Middle frontal gyrus (tissue), 1 donor: ENCODE results near the gene RTN4IP1.
"Not testable (repeated sequence)": the region's sequence is repeated elsewhere in the genome, so short reads cannot be mapped to it uniquely, and the experiment has no call there.

ENCODE experiments used
- DNase-seq: peaks from one replicate; pipeline ENCODE4 v3.0.0-alpha.2; 2015; ENCODE audit warnings: low spot score; ENCODE audit errors: extremely low spot score

RTN4IP1 gene

DNA sequence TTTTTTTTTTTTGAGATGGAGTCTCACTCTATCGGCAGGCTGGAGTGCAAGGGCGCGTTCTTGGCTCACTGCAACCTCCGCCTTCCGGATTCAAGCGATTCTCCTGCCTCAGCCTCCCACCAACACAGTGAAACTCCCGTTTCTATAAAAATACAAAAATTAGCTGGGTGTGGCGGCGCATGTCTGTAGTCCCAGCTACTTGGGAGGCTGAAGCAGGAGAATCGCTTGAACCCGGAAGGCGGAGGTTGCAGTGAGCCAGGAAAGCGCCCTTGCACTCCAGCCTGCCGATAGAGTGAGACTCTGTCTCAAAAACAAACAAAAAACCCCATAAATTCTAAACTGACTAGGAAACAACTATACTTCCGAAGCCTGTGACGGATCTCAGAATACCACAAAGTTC lies 1.5 kb downstream of the RTN4IP1 start:
- not testable (repeated sequence) for DNase-seq

DNA sequence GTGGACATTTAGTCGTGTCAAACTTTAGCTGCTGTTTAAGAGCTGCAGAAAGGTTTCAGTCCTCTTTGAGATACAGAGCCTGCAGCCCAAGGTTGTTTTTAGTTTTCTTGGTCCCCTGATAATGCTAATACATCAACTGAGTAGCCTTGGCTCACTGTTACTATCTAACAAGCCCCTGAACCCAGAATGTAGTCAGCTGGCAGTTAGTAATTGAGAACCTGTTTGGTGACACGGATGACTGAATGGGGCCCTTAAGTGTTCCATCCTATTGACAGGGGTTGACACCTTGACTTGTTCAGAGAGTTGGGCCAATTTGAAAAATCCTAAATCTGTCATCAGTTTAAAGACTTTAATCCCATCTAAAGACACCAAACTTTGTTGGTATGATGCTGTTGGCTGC lies 2.8 kb downstream of the RTN4IP1 start:
- DNase-seq = no peak

DNA sequence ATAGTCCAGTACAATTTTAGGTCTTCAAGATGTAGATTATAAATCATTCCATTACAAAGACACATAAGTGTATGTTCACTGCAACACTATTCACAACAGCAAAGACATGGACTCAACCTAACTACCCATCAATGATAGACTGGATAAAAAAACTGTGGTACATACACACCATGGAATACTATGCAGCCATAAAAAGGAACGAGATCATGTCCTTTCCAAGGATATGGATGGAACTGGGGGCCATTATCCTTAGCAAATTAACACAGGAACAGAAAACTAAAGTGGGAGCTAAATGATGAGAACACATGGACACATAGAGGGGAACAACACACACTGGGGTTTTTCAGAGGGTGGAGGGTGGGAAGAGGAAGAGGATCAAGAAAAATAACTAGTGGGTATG lies 6.3 kb downstream of the RTN4IP1 start:
- DNase-seq = no peak

DNA sequence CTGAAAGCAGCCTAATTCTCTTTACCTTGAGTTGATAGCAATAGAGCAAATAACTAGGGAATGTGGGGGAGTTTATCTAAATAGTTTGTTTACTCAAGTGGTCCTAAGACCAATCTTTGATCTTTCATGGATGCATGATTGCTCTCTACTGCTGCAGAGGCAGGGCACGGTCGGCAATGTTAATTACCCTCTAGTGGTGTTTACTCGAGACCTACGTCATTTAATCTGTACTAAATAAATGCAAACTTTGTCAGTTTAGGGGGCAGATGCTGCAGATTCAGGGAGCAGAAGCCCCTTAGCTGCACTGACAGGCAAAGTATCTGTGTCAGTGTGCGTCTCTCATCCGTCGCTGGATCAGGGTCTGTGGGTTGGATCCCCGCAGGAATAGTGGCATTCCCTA lies 6.9 kb downstream of the RTN4IP1 start:
- no peak for DNase-seq

DNA sequence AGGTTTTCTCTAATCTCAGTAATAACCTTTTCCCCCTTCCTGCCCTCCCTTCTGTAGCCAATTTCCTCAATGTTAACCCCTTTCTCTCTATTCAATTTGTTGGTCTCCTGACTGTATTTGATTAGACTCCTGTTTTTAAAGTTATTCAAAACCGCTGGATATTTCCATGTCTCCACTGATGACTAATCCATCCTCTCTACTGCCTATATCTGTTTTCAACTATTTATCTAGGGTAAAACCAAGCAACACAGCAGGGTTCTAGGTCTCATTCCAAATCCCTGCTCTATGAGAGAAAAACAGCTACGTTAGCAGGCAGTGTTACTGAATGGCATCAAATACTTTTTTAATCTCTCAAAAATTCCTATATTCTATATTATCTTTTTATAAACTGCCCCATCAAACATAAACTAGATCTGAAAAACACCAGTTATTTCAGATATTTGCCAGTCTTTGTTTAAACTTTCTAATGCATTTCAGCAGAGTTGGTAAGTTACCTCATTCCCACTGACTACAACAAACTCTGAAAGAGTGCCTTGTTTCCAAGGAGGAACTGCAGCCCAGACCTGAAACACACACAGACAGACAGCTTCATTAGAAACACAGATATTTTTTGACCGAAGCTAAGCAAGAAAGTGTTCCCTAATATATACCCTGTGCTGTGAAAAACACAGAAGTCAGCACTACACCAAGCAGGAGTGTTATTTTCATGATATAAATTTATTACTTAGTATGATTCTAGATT lies 8.2 kb downstream of the RTN4IP1 start:
- no peak for DNase-seq

DNA sequence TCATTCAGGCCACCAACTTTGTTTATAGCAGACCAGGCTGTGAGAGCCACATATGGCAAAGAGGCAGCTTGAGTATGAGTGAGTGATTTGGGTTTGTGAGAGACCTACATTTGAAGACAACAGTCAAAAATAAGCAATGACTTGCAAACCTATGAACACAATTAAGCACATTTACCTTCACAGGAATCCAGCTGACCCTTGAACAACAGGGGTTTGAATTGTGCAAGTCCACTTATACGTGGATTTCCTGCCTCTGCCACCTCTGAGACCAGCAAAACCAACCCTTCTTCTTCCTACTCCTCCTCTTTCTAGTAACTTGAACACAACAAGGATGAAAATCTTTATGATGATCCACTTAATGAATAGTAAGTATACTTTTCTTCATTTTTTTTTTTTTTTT lies 10.1 kb downstream of the RTN4IP1 start:
- no peak for DNase-seq

DNA sequence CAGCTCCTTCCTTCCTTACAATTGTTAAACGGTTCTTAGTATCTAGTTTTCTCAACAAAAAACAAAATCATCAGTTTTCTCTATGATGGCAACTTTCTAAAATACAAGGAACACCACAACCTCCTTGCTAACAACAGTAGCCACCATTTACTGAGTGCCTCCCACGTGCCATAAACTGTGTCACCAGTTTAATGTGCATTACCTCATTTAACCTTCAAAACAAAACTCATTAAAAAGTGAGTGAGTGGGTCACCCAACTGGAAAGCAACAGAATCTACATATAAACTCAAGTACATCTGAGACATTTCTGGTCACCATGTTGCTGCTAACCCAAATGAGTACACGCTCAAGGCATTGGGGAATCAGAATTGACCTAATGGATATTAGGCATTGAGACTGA lies 11.0 kb downstream of the RTN4IP1 start:
- DNase-seq = no peak

DNA sequence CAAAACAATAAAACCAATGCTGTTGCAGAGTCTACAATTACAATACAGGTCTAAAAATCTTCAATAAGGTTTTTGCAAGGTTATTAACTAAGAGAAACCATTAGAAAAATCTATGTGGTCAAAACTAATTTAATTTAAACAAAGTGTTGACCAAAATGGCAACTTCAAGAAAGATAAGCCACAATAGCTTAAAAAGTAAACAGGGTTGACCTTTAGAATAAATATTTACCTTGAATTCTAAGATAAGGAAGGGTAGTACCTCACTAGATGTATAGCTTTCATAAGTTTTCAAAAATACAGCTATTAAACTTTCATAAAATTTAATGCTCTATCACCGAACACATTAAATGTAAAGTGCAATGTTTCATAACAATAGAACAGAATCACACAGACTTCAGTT lies 11.4 kb downstream of the RTN4IP1 start:
- DNase-seq = no peak

DNA sequence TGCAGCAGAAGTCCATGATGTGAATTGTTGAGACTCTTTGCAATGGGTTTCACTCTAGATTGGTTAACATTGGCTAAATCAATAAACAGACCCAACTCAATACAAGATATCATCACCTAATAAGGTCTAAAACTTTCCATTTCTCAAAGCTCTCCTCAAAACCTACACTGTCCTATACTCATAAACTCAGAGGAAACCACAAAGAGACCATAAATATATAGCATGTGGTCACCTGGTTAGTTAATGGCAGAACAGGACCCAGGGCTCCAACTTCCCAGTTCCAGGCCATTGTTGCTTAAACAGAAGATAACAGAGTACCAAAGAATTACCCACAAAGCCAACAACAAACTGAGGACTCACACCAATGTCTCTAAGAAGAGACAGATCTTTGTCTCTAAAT lies 12.0 kb downstream of the RTN4IP1 start:
- DNase-seq = no peak

DNA sequence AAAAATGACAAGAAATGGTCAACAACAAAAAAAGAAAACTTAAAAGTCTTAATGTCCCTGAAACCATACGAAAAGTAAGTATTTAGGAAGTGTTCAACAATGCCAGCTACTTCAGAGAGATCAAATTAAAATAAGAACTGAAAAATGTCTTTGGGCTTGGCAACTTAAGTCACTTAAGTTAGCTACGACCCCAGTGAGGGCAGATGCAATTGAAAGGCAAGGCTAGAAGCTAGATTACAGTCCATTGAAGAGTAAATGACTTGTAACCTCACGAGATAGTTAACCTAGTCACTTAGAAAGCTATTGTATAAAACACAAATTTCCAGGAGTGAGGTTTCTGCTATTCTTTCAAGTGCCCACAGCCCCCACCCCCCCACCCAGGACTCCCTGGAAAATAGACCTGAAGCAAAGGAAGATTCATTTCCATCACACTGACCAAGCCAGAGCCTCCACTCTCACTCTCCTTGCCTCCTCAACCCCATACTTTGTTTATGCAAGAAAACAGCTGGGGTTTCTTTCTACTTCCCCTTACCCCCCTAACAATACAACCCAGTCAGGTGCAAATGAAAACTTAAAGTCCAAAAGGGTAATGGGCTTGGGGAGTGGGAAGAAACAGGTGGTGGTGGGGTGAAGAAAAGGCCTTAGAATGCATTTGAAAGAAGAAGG lies 14.6 kb downstream of the RTN4IP1 start:
- no peak for DNase-seq

DNA sequence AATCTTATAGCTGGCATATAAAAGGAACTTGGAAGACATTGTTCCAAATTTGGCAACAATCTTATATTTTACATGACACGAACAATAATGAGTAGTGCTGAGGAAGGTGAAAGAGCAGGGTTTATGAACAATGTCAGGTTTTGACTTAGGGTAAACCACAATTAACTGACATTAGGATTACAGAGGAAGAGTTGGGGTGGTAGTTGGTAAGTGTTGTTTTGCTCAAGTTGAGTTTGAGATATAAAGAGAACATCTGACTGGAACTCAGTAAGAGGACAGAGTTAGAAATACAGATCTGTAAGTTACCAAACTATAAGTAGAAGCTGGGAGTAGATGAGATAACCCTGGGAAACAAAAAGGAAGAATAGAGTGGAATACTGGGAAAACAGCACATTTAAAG lies 15.1 kb downstream of the RTN4IP1 start:
- no peak for DNase-seq

DNA sequence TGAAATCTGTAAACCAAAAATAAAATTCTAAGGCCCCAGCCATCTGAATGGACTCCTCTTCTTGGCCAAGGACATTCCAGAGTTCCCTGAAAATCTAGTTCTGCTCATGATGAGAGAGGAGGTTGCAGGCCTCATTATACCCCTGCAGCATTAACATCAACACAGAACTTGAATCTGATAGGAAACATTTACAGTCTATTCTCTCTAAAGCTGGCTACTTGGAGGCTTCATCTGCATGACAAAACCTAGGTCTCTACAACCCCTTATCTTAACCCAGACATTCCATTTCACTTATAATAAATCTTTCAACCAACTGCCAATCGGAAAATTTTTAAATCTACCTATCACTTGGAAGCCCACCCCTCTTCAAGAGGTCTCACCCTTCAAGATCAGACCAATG lies 15.7 kb downstream of the RTN4IP1 start:
- DNase-seq = no peak

DNA sequence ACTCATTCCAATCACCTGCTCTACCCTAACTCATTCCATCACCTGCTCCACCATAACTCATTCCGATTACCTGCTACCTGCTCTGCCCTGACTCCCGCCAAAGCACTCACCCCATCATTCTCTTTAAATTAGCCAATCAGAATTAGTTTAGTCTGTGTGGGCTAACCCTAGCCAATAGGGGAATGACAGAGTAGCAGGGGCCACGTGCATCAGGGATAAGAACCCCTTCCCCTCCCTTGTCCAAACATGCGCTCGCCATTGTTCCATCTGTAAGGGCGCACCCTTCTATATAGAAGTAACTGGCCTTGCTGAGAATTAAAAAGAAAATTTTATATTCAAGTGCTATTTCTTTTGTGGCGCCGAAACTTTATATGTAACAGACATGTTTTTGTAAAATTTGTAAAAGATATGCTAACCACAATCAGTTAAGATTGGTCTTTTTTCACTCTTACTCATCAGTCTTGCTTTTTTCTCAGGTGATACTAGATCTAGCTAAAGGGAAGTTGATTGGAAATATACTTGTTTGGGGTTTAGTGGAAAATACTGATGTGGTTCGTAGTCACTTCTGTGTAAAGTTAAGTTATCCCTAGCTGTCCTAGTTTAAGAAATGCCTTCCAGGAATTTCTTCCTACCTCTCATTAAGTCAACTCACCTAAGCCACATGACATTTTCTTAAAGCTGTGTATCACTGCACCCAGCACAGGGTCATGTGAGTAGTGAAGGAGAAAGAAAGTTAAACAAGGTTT lies 16.5 kb downstream of the RTN4IP1 start:
- DNase-seq = no peak

DNA sequence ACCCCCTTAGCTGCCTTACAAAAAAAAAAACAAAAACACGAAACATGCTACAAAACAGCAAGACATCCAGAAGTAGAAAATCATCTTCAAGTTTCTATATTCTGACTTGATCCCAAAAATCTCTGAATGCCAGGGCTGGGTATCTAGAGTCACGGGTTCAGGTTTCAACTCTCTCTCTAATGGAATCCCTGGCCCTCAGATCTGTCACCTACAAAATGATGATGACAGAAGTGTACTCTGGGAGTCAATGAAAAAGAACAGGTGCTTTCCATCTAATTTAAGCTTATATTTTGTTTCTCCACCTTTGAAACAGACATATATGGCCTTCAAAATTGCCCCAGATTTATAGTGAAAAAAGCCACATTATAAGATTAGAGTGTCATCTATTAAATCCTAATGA lies 18.3 kb downstream of the RTN4IP1 start:
- no peak for DNase-seq

DNA sequence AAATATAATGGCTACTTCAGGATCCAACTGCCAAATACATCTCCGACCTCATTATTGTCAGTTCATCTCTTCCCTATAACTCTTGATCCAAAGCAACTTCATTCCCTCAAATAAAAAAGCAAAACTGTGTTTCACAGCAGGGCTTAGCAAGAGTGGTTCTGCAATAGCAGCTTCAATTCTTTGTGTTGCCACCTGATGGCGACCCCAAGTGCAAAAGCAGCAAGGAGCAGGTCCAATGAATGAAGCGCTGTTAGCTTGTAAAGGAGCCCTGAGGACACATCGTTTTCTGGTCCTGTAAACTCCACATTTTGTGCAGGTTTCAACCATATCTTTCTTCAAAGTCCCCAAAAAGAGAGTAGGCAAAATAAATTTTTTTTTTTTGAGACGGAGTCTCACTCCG lies 19.6 kb downstream of the RTN4IP1 start:
- no peak for DNase-seq

DNA sequence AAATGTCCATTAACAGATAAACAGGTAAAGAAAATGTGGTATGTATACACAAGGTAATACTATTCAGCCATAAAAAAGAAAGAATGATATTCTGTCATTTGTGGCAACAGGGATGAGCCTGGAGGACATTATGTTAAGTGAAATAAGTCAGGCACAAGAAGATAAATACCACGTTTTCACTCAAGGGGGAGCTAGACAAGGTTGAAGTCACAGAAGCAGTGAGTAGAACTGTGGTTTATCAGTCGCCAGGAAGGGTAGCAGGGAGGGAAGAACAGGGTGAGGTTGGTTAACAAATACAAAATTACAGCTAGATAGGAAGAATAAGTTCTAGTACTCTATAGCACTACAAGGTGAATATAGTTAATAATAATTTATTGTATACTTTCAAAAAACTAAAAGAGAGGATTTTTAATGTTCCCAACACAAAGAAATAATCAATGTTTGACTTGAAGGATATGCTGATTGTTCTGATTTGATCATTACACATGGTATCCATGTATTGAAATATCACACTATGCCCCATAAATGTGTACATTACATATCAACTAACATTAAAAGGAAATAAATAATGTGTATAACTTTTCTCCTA lies 21.1 kb downstream of the RTN4IP1 start:
- no peak for DNase-seq

DNA sequence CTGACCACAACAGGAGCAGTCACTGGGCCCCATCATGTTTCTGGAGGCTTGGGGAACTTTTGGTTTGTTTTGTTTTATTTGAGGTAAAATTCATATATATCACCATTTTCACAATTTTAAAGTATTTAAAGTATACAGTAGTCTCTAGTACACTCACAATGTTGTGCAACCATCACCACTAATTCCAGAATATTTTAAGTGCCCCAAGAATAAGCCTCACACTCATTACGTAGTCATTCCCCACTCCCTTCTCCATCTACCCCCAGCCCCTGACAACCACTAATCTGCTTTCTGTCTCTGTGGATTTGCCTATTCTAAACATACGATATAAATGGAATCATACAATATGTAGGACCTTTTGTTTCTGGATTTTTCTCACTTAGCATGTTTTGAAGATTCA lies 29.0 kb downstream of the RTN4IP1 start:
- no peak for DNase-seq

DNA sequence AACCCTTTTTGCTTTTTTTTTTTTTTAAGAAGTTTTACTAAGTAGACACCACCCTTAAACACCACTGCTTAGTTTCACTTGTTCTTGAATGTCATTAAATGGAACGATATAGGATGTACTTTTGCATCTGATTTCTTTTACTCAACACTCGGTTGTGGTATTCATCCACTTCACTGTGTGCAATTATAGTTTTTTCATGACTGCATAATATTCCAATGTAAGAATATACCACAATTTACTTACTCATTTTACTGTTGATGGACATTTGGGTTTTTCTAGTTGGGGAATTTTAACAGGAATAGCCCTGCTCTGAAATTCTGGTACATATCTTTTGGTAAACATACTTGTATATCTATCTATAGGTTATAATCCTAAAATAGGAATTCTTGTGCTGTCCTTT lies 29.9 kb downstream of the RTN4IP1 start:
- DNase-seq = no peak

DNA sequence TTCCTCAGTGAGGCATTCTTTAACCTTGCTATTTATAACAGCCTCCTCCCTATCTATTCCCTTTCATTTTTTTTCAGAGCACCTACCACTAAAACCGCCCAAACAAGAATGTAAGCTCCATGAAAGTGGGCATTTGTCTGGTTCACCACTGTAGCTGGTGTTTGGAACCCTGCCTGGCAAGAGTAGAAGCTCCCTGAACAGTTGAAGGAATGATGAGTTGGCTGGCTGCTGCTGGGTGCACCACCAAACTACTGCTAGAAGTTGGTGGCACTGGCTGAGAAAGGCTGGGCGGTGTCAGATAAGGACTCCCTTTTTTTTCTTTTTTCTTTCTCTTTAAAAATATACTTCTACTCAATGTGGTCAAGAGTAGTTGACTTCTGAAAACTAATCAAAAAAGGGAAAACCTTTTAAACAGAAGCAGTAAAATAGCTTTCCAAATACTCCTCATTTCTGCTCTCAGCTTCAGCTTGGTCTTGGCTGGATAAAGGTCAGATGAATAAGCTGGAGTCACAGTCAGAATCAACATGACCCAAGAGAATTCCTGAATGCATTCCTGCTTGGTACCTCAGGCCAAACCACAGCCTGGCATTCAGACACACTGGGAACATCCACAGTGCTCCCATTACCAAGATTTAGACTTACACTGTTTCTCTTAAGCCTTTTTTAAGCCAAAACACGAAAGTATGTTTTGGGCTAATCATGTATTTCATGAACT lies 38.0 kb downstream of the RTN4IP1 start:
- no peak for DNase-seq

DNA sequence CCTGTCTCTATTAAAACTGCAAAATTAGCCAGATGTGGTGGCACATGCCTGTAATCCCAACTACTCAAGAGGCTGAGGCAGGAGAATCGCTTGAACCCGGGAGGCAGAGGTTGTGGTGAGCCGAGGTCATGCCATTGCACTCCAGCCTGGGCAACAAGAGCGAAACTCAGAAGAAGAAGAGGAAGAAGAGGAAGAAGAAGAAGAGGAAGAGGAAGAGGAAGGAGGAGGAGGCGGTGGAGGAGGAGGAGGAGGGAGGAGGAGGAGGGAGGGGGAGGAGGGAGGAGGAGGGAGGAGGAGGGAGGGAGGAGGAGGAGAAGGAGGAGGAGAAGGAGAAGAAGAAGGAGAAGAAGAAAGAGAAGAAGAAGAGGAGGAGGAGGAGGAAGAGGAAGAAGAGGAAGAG lies 40.4 kb downstream of the RTN4IP1 start:
- not testable (repeated sequence) for DNase-seq

DNA sequence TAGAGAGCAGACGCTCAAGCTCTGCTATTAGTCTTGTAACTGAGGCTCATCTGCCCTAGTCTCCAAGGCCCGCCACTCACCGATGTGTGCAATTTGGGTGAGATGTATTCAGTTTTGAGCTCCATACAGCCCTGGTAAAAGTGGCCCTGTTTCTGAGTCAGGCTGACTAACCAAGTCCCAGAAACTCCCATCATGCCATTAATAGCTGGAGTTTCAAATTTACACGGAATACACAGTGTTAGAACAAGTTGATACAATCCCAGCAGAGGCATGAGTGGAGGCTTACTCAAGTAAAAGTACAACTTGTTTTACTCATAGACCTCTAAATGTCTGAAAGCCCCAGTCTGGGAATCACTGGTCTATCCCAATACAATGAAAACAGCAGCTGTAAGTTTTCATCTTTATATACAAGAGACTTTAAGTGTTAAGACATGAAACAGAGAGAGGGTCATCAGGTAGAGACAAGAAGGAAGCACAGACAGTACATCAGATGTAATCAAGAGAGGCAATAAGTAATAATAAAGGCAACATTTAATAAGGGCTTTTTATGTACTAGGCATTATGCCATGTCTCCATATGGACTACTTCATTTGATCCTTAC lies 42.4 kb downstream of the RTN4IP1 start:
- no peak for DNase-seq
